Lung (tissue), 12 donors: ENCODE measurements around the gene DNMT3A. TPM values are rescaled to one million over a fixed set of nuclear protein-coding genes. Genes with fewer than 3 reads are reported as not detected.
A peak's percentile ranks its signal among the peaks of the same experiment; 100 is the strongest.

Source experiments
- ATAC-seq: fragments of 200-7000 bp; cut with Tn5 transposase; one replicate; pipeline ENCODE4 v1.9.1; 2020; ENCODE audit warnings: moderate number of reproducible peaks; ENCODE audit not compliant: insufficient read depth, low FRiP score
- DNase-seq, 3 donors: peaks; one replicate each; pipeline ENCODE4 v3.0.0-alpha.2; 2013 to 2017
- H3K27ac ChIP-seq, 2 donors: one replicate each; pipeline ENCODE4 v1.5.1; 2013; ENCODE audit warnings: mild to moderate bottlenecking in 2 of 2, moderate library complexity in 2 of 2, control low read depth in 1 of 2, inconsistent platforms in 1 of 2, low read depth in 1 of 2, low read length in 1 of 2
- H3K27me3 ChIP-seq, 3 donors: one replicate each; pipeline ENCODE4 v1.5.1; 2013; ENCODE audit warnings: low read length in 2 of 3; ENCODE audit not compliant: control insufficient read depth in 3 of 3, insufficient read depth in 3 of 3
- H3K36me3 ChIP-seq, 4 donors: one replicate each; pipeline ENCODE4 v1.5.1; 2013; ENCODE audit warnings: low read length in 4 of 4, mild to moderate bottlenecking in 1 of 4, moderate library complexity in 1 of 4; ENCODE audit not compliant: control insufficient read depth in 4 of 4, insufficient read depth in 4 of 4
- H3K4me1 ChIP-seq, 5 donors: one replicate each; pipeline ENCODE4 v1.5.1; 2013; ENCODE audit warnings: low read length in 5 of 5, mild to moderate bottlenecking in 2 of 5, moderate library complexity in 1 of 5; ENCODE audit not compliant: control insufficient read depth in 5 of 5, insufficient read depth in 5 of 5
- H3K4me3 ChIP-seq: one replicate; pipeline ENCODE4 v1.5.1; 2013; ENCODE audit warnings: mild to moderate bottlenecking, control low read depth, moderate library complexity
- H3K9ac ChIP-seq, 2 donors: one replicate each; pipeline ENCODE4 v1.5.1; 2013; ENCODE audit warnings: low read length in 2 of 2, control low read depth in 1 of 2; ENCODE audit not compliant: insufficient read depth in 1 of 2
- H3K9me3 ChIP-seq, 4 donors: one replicate each; pipeline ENCODE4 v1.5.1; 2013; ENCODE audit warnings: low read length in 3 of 4, mild to moderate bottlenecking in 1 of 4, moderate library complexity in 1 of 4; ENCODE audit not compliant: control insufficient read depth in 4 of 4, insufficient read depth in 3 of 4
- WGBS, 2 donors: extraction: QIAGEN DNeasy Blood & Tissue Kit; methylation state at CpG; one replicate each; pipeline ENCODE4 v1.1.7; 2013; 5-methylcytosine and 5-hydroxymethylcytosine counted together
- polyA plus RNA-seq, 2 donors: library from polyadenylated mRNA; stranded (reverse); fragments of 200-250 nt; gene quantifications; one replicate each; pipeline ENCODE4 v1.2.1, GENCODE V29; 2013
- total RNA-seq, 2 donors: library from RNA; depleted of rRNA in 1 of 2; stranded (reverse); fragments of >200 nt in 1 of 2; gene quantifications; one replicate each; pipeline ENCODE4 v1.2.1, GENCODE V29; 2014 to 2021
- TF ChIP-seq, protein P1 (sequence below): IDR thresholded peaks from 2 replicates; pipeline ENCODE4 v1.5.1; 2012; ENCODE audit warnings: mild to moderate bottlenecking; ENCODE audit errors: control extremely low read depth, extremely low read depth
- donor health status: control.
- donor health status: control.
- donor health status: Bipolar disorder and iron deficiency.
- donor health status: healthy.
- donor health status: DM: yes; HTN: yes; CAD: no.

DNMT3A gene
- total and polyA plus RNA-seq, 4 donors = 9.2 to 61.0 (median 26.9) TPM

DNA sequence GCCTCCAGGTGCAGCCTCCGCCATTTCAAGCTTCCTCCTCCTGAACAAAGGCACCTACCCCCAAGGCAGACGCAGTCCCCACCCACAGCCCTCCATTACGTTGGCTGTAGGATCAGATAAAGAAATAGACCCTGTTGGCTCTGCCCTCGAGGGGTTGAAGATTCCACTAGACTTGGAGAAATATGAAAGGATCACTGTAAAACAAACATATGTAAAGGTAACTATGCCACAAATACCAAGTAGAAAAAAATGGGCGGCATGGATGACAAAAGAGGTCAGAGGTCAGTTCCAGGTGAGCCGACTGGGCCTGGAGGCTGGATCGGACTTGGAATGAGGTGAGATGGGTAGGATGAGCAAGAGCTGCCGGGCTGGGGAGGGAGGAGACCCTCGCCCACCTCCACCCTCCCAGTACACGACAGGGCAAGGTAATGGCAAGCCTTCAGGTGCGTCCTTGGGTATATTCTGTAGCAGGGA lies 88.5 kb downstream of the DNMT3A start:
- H3K27ac ChIP-seq = peak overlapping the region; percentile 58 to 68
- no peaks in the 10 kb centered on the region for H3K9me3 ChIP-seq
- peaks cover 0 to 40% (median 23%) of the 10 kb centered on the region in 5 donors for H3K4me1 ChIP-seq
- TF ChIP-seq, protein P1, sequence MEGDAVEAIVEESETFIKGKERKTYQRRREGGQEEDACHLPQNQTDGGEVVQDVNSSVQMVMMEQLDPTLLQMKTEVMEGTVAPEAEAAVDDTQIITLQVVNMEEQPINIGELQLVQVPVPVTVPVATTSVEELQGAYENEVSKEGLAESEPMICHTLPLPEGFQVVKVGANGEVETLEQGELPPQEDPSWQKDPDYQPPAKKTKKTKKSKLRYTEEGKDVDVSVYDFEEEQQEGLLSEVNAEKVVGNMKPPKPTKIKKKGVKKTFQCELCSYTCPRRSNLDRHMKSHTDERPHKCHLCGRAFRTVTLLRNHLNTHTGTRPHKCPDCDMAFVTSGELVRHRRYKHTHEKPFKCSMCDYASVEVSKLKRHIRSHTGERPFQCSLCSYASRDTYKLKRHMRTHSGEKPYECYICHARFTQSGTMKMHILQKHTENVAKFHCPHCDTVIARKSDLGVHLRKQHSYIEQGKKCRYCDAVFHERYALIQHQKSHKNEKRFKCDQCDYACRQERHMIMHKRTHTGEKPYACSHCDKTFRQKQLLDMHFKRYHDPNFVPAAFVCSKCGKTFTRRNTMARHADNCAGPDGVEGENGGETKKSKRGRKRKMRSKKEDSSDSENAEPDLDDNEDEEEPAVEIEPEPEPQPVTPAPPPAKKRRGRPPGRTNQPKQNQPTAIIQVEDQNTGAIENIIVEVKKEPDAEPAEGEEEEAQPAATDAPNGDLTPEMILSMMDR = no peak
- ATAC-seq (no peak), DNase-seq (no peak)
- H3K36me3 ChIP-seq = peaks cover 0 to 21% (median 16%) of the 10 kb centered on the region in 4 donors
- 82 to 88% methylated on average over 11 of the region's 11 CpGs for WGBS, 2 donors
- no peaks in the 10 kb centered on the region for H3K27me3 ChIP-seq
- peak overlapping the region in 1 of 2 donors; percentile 72 for H3K9ac ChIP-seq
- H3K4me3 ChIP-seq = no peak overlapping the region

- H3K4me3 ChIP-seq = peak overlapping the region; percentile 16
- TF ChIP-seq, protein P1 = no peak
- peak; percentile 63 for ATAC-seq
- 16 to 26% methylated on average over 48 to 60 of the region's 62 CpGs for WGBS, 2 donors
- peak overlapping the region; percentile 58 to 68 for H3K27ac ChIP-seq
- peaks cover 0 to 26% (median 19%) of the 10 kb centered on the region in 4 donors for H3K36me3 ChIP-seq
- H3K27me3 ChIP-seq = no peaks in the 10 kb centered on the region
- H3K9ac ChIP-seq = peak overlapping the region; percentile 28 to 72
- H3K4me1 ChIP-seq = peaks cover 0 to 33% (median 17%) of the 10 kb centered on the region in 5 donors
- peak; percentile 96 to 98 (median 97) for DNase-seq
- no peaks in the 10 kb centered on the region for H3K9me3 ChIP-seq
These were observed 89.2 kb downstream of the DNMT3A start for GRCh38 chr2:25252291-25253152.

DNA sequence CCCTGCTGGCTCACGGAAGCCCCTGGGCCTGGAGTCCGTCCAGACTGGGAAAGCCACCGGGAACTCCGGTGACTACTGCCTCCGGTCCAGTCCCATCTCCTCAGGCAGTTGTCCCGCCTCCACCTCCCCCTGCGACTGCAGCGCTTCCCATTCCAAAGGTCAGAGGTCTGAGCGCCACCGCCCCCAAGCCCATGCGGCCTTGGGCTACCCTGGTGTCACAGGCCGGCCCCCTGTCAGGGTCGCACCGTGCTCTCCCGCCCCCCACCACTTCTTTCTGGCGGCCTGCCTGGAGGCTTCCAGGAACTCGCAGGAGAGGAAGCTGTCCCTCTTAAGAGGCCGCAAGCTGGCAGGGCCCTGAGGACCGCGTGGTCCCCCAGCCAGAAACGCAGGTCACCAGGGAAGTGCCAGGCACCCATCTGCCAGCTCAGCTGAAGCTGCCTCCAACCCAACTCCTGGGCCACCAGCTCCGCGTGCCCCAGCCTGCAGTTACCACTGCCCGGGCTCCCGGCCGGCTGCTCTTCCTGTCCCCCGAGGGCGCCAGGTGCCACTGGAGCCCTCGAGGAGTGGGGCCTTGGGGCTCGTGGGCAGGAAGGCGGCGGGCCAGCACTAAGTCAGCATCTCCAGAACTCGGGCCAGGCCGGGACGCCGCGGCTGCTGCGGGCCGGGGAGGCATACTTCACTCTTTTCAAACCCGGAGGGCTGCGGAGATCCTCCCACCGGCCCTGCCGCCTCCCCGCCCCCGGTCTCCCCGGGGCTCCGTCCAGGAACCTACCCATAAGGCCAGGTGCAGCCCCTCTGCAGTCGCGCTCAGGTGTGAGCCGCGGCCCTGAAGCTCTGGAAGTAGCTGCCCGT lies 90.1 kb downstream of the DNMT3A start:
- DNase-seq (peak; percentile 65 to 73 (median 69)), ATAC-seq (peak; percentile 64)
- peak overlapping the region; percentile 24 for H3K4me3 ChIP-seq
- TF ChIP-seq, protein P1 = no peak
- no peaks in the 10 kb centered on the region for H3K9me3 ChIP-seq
- H3K27ac ChIP-seq = peak overlapping the region; percentile 39 to 83
- H3K4me1 ChIP-seq = peaks cover 0 to 25% (median 9%) of the 10 kb centered on the region in 5 donors
- no peaks in the 10 kb centered on the region for H3K27me3 ChIP-seq
- WGBS, 2 donors = 1 to 2% methylated on average over 45 to 52 of the region's 52 CpGs
- H3K36me3 ChIP-seq = peaks cover 0 to 34% (median 27%) of the 10 kb centered on the region in 4 donors
- peak overlapping the region; percentile 46 to 55 for H3K9ac ChIP-seq
